Measurements from ENCODE around the gene TBC1D22B. TPM values are rescaled to one million over a fixed set of nuclear protein-coding genes. Genes with fewer than 3 reads are reported as not detected.

TBC1D22B gene
- total RNA-seq, 4 donors from 2014 or later, result 8.0 to 9.5 (median 8.5) TPM

DNA sequence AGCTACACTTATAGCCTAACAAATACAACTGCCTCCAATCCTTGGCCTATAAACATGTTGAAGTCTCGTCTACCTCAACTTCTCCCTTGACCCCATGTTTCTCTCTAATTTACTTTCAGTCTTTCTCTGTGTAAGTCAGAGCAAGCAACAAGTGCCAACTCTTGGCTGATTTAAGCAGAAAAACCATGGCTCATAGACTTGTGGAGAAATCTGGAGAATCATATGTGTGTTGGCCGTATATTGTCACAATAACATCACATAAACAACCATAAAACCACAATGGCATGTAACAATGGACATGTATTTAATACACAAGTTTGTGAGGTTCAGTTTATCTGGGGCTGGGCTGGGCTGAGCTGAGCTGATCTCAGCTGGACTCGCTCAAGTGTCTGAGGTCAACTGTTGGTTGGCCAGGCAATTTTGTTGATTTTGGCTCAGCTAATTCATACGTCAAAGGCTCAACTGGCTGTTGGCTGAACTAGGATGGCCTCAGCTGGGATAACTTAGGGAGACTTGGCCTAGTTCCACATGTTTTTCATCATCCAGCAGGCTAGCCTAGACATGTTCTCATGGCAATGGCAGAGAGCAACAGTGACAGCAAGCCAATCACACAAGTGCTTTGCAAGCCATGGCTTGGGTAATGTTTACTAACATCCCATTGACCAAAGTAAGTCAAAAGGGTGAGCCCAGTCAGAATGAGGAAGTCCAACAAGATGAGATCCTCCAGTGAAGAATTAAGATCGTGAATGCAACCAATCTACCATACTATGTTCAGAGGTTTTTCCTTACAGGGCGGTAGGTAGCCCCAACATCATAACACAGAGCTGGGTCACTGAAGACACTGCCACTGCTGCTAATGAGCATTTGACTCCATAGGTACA is 12.9 kb upstream of the TBC1D22B start:
- TF ChIP-seq, protein P1, sequence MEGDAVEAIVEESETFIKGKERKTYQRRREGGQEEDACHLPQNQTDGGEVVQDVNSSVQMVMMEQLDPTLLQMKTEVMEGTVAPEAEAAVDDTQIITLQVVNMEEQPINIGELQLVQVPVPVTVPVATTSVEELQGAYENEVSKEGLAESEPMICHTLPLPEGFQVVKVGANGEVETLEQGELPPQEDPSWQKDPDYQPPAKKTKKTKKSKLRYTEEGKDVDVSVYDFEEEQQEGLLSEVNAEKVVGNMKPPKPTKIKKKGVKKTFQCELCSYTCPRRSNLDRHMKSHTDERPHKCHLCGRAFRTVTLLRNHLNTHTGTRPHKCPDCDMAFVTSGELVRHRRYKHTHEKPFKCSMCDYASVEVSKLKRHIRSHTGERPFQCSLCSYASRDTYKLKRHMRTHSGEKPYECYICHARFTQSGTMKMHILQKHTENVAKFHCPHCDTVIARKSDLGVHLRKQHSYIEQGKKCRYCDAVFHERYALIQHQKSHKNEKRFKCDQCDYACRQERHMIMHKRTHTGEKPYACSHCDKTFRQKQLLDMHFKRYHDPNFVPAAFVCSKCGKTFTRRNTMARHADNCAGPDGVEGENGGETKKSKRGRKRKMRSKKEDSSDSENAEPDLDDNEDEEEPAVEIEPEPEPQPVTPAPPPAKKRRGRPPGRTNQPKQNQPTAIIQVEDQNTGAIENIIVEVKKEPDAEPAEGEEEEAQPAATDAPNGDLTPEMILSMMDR (IDR thresholded peaks at IDR 0.05), result no peak
- ATAC-seq (ENCODE audit: low FRiP score) (peak; percentile 64), DNase-seq (ENCODE audit: low spot score) (peak; percentile 30)

DNA sequence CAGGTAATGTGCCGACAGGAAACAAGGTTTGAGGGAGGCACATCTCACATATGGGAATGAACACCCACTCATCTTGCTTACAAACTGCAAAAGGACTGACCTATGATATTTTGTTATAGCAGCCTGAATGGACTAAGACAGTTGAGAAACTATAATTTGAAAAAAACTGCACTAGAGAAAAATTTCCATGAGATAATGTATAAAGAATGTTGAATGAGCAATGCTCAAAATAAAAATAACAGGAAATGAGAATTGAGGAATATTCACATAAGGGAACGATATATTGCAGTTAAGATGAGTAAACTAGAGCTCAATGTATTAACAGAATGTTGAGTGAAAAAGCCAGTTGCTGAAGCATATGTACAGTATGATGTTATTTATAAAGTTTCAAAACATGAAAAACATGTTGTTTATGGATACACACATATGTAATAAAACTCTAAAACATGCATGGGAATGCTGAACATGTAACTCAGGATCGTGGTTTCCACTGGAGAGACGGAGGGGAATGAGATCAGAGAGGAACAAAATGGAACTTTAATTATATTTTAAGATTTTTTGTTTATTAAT is 6.3 kb upstream of the TBC1D22B start:
- TF ChIP-seq, protein P1 (IDR thresholded peaks at IDR 0.05), result no peak
- no peak for DNase-seq (ENCODE audit: low spot score)
- no peak for ATAC-seq (ENCODE audit: low FRiP score)

DNA sequence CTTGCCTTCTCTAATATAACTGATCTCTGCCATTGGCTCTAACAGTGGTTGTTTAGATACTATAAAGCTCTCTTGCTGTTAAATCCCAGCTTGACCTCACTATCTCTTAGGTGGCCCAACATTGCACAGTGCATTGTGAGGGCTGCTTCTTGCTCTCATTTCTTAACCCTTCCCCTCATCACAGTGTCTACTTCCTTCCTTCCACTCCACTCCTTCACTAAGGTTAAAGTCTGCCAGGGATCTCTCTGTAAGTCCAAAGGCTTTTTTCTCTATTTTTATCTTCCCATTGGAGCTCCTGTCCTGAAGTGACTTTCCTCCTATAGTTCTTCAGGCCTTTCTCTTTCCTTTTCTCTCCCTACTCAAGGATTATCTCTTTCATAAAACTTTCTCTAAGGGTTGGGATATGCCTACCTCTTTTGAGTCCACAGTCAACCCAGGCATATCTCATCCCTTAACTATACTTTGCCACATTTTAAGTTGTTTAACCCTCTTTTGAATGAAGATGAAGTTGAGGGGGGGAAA is 4.0 kb upstream of the TBC1D22B start:
- TF ChIP-seq, protein P1 (IDR thresholded peaks at IDR 0.05), result no peak
- DNase-seq (ENCODE audit: low spot score), result no peak
- ATAC-seq (ENCODE audit: low FRiP score), result no peak

DNA sequence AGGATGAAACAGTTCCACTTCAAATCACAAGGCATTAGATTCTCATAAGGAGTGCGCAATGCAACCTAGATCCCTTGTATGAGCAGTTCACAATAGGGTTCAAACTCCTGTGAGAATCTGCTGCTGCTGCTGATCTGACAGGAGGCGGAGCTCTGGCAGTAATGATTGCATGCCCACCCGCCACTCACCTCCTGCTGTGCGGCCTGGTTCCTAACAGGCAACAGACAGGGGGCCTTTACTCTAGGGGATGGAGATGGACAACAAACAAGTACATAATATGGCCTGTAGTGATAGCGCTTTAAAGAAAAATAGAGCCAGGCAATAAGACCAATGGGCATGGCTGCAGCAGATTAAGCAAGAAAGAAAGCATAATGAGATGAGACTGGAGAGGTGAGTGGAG is 2.7 kb upstream of the TBC1D22B start:
- TF ChIP-seq, protein P1 (IDR thresholded peaks at IDR 0.05), result no peak
- no peak for ATAC-seq (ENCODE audit: low FRiP score)
- DNase-seq (ENCODE audit: low spot score), result no peak

DNA sequence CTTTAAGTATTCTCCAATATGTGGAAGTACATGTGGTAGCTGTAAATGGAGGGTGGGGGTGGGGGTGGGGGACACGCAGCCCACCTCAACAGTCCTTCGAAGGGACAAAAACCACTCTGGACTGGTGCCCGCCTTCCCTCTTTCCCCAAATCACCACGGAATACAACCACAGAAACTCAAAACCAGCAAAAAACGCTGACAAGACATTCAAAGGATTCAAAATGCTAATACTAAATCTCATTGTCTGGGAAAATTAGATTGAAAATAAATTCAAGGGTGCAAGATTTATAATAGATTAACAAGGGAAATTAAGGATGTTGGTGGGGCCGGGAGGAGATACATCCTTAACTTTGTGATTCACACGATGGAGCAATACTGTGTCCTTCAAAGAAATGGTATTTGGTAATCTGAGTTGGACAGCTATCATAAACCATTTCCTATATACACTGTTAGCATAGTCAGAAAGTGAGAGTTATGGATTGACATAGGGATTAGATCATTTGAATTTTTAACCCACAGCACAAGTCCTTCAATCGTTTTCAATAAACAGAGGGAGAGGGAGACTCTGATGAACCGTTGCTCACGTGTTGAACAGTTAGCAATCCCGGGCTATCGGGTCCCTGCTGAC is 766 bp upstream of the TBC1D22B start:
- TF ChIP-seq, protein P1 (IDR thresholded peaks at IDR 0.05), result no peak
- peak; percentile 42 for ATAC-seq (ENCODE audit: low FRiP score)

DNA sequence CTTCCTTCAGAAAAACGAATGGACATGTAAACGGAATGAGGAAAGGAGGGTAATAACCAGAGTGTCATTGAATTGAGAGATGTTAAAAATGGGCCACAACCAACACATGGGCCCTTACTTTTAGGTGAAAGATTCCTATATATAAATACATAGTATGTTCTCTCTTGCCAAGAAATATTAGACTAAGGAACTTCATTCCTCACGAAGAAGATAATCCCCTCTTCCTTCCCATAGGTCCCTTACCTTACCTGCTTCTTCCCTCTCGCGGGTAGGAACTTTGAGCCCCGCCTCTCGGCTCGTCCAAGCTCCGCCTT is 295 bp upstream of the TBC1D22B start:
- DNase-seq (ENCODE audit: low spot score) (no peak), ATAC-seq (ENCODE audit: low FRiP score) (no peak)
- TF ChIP-seq, protein P1 (IDR thresholded peaks at IDR 0.05), result no peak

More for the DNA sequence above, 766 bp upstream of the TBC1D22B start:
- no peak for DNase-seq (ENCODE audit: low spot score)
